ENCODE results near the gene EPYC.

The EPYC gene

GRCh38 chr12:90953956-90954421, 50.8 kb downstream of the EPYC start:
- no peak for DNase-seq

GRCh38 chr12:90951432-90952105, 53.2 kb downstream of the EPYC start:
- DNase-seq: no peak

- no peak for DNase-seq
Observed at GRCh38 chr12:90947869-90948268, 56.9 kb downstream of the EPYC start.

- no peak for DNase-seq
Observed at GRCh38 chr12:90945070-90945649, 59.6 kb downstream of the EPYC start.

- DNase-seq: no peak
Observed at GRCh38 chr12:90943255-90943654, 61.5 kb downstream of the EPYC start.

- no peak for DNase-seq
Observed at GRCh38 chr12:90940872-90941499, 63.8 kb downstream of the EPYC start.

- DNase-seq: no peak
Observed at GRCh38 chr12:90939382-90939781, 65.4 kb downstream of the EPYC start.

GRCh38 chr12:90938451-90938850, 66.3 kb downstream of the EPYC start:
- no peak for DNase-seq

GRCh38 chr12:90937651-90938050, 67.1 kb downstream of the EPYC start:
- DNase-seq: no peak

- no peak for DNase-seq
Observed at GRCh38 chr12:90936230-90937005, 68.4 kb downstream of the EPYC start.

GRCh38 chr12:90925562-90925961, 79.2 kb downstream of the EPYC start:
- no peak for DNase-seq

GRCh38 chr12:90924406-90924805, 80.4 kb downstream of the EPYC start:
- no peak for DNase-seq

GRCh38 chr12:90922145-90922627, 82.6 kb downstream of the EPYC start:
- no peak for DNase-seq

- no peak for DNase-seq
Observed at GRCh38 chr12:90921536-90921935, 83.2 kb downstream of the EPYC start.

- DNase-seq: no peak
Observed at GRCh38 chr12:90920222-90920621, 84.5 kb downstream of the EPYC start.

GRCh38 chr12:90917431-90917830, 87.3 kb downstream of the EPYC start:
- DNase-seq: no peak

GRCh38 chr12:90916516-90916915, 88.3 kb downstream of the EPYC start:
- DNase-seq: no peak

GRCh38 chr12:90915353-90915752, 89.4 kb downstream of the EPYC start:
- DNase-seq: no peak

Data from 8988T (cell line).